ENCODE results near the gene GFM1. TPM values are rescaled to one million over a fixed set of nuclear protein-coding genes. Genes with fewer than 3 reads are reported as not detected.

GFM1 gene
- total and polyA plus RNA-seq, 2 experiments from 2014 or later: 24.5 to 59.9 TPM

DNA sequence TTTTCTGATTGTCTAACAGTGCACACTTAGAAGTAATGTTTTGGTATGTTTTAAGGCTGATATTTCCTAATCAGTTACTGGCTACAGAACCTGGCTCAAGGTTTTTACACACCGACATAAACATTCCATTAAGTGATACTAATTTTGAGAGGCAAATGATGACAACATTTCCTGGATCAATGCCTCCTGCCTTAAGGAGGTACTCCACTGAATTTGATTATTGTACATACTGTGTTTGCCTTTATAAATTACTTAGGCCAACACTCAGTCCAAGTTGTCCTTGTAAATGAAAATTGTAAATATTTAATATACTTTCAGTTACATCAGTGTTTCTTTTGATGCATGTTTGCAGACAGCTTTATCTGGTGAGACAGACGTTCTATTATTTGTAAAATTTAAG is 52.3 kb downstream of the GFM1 start:
- no peak for ATAC-seq
- H3K27ac Mint-ChIP-seq: no peak overlapping the region

More for the DNA sequence above, 52.3 kb downstream of the GFM1 start:
- Histone ChIP-seq H3K79me2 (replicated peaks; ENCODE audit: insufficient read depth) (no peaks in the 10 kb centered on the region), H2AFZ (no peak overlapping the region), H3F3A (replicated peaks; ENCODE audit: low read depth) (no peaks in the 10 kb centered on the region), H4K20me1 (replicated peaks; ENCODE audit: insufficient read depth) (no peaks in the 10 kb centered on the region), H3K9me2 (ENCODE audit: insufficient read depth) (no peaks in the 10 kb centered on the region), H3K4me1 (ENCODE audit: insufficient read depth) (no peaks in the 10 kb centered on the region), H3K36me3 (ENCODE audit: insufficient read depth) (no peaks in the 10 kb centered on the region), H3K4me2 (no peak overlapping the region), H3K27me3 (ENCODE audit: insufficient read depth) (no peaks in the 10 kb centered on the region), H3K27ac (ENCODE audit: low read depth) (no peak overlapping the region), H3K4me3 (no peak overlapping the region)
- Mint-ChIP-seq H3K36me3 (ENCODE audit: low read depth) (peaks cover 22% of the 10 kb centered on the region; the same call in 2 of the 3 replicates), H3K4me3 (no peak overlapping the region), H3K9me3 (no peaks in the 10 kb centered on the region), H3K27me3 (ENCODE audit: insufficient read depth, low read depth, poor library complexity) (no peaks in the 10 kb centered on the region), H3K4me1 (no peaks in the 10 kb centered on the region)
- no peak for DNase-seq (ENCODE audit: low spot score)
- TF ChIP-seq EZH2 (IDR thresholded peaks at IDR 0.05; ENCODE audit: low read depth, unreplicated experiment) (no peak), JUNB (IDR thresholded peaks at IDR 0.05; ENCODE audit: unreplicated experiment) (no peak), ZNF331 (CRISPR knock-in tag; IDR thresholded peaks at IDR 0.05; ENCODE audit: low read depth) (no peak)
- TF ChIP-seq, protein P1, sequence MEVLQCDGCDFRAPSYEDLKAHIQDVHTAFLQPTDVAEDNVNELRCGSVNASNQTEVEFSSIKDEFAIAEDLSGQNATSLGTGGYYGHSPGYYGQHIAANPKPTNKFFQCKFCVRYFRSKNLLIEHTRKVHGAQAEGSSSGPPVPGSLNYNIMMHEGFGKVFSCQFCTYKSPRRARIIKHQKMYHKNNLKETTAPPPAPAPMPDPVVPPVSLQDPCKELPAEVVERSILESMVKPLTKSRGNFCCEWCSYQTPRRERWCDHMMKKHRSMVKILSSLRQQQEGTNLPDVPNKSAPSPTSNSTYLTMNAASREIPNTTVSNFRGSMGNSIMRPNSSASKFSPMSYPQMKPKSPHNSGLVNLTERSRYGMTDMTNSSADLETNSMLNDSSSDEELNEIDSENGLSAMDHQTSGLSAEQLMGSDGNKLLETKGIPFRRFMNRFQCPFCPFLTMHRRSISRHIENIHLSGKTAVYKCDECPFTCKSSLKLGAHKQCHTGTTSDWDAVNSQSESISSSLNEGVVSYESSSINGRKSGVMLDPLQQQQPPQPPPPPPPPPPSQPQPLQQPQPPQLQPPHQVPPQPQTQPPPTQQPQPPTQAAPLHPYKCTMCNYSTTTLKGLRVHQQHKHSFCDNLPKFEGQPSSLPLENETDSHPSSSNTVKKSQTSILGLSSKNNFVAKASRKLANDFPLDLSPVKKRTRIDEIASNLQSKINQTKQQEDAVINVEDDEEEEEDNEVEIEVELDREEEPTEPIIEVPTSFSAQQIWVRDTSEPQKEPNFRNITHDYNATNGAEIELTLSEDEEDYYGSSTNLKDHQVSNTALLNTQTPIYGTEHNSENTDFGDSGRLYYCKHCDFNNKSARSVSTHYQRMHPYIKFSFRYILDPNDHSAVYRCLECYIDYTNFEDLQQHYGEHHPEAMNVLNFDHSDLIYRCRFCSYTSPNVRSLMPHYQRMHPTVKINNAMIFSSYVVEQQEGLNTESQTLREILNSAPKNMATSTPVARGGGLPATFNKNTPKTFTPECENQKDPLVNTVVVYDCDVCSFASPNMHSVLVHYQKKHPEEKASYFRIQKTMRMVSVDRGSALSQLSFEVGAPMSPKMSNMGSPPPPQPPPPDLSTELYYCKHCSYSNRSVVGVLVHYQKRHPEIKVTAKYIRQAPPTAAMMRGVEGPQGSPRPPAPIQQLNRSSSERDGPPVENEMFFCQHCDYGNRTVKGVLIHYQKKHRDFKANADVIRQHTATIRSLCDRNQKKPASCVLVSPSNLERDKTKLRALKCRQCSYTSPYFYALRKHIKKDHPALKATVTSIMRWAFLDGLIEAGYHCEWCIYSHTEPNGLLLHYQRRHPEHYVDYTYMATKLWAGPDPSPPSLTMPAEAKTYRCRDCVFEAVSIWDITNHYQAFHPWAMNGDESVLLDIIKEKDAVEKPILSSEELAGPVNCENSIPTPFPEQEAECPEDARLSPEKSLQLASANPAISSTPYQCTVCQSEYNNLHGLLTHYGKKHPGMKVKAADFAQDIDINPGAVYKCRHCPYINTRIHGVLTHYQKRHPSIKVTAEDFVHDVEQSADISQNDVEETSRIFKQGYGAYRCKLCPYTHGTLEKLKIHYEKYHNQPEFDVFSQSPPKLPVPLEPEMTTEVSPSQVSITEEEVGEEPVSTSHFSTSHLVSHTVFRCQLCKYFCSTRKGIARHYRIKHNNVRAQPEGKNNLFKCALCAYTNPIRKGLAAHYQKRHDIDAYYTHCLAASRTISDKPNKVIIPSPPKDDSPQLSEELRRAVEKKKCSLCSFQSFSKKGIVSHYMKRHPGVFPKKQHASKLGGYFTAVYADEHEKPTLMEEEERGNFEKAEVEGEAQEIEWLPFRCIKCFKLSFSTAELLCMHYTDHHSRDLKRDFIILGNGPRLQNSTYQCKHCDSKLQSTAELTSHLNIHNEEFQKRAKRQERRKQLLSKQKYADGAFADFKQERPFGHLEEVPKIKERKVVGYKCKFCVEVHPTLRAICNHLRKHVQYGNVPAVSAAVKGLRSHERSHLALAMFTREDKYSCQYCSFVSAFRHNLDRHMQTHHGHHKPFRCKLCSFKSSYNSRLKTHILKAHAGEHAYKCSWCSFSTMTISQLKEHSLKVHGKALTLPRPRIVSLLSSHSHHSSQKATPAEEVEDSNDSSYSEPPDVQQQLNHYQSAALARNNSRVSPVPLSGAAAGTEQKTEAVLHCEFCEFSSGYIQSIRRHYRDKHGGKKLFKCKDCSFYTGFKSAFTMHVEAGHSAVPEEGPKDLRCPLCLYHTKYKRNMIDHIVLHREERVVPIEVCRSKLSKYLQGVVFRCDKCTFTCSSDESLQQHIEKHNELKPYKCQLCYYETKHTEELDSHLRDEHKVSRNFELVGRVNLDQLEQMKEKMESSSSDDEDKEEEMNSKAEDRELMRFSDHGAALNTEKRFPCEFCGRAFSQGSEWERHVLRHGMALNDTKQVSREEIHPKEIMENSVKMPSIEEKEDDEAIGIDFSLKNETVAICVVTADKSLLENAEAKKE (CRISPR knock-in tag; IDR thresholded peaks at IDR 0.05): no peak
